ENCODE results near the gene PRRX1. TPM values are rescaled to one million over a fixed set of nuclear protein-coding genes. Genes with fewer than 3 reads are reported as not detected.

Gene PRRX1
- total RNA-seq, 1 experiment from 2014 or later = 4.5 TPM

DNA sequence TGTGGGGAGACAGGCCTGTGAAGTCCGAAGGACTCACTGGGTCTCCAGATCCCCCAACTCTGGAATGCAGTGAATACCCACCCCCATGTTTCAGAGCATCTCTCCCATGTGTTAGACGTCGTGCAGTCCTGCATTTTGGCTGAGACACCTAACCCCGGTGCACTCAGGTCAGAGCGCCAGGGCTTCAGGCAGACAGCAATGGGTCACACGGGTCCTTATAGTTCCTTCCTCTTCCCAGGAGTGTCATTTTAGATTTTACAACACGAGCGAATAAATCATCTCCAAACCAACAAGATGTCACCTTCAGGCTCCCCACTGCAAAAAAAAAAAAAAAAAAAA is 5.1 kb downstream of the PRRX1 start:
- H3K4me3 ChIP-seq (ENCODE audit: low read depth, low read length, poor library complexity, severe bottlenecking) = no peak overlapping the region

DNA sequence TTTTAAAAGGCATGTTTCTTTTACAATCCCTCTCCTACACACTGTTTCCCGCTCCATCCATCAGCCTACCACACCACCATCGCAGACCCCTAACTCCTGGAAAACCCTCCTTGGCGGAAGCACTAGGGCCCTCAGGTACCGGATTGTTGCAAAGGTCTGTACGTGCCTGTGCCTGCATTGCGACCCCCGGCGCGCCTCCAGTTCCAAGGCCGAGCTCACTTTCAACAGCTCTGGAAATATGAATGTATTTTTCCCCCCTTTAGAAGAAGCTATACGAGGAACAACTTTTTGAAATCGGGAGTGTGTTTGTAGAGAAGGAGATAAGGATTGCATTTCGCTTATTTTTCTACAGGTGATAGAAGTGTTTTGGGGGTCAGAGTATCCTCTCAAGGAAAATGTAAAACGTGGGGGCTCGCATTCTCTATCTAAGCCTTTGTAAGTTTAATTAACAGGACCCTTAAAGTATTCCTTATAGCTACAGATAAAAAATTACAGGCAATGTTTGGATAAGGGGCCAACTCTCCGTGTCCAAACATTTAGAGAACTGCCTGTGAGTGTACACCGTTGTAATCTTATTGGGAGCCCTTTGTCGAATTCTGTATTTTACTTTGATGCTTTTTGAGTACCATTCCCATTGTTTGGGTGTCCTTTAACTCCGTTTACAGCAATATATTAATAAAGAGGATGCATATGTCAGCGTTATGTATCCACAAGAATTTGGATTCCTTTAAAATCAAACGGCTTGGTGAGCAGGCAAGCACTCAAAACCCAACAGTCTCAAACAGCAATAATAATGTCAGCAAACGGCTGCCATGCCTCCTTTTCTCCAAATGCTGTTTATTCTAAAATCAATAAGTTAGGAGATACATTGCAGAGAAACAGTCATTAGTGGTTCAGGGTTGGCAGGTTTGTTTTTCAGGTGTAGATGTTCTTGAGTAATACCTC is 5.9 kb downstream of the PRRX1 start:
- ChIA-PET CTCF (no interaction called here), POLR2A (ENCODE audit: low non-redundant PET) (no interaction called here)

More for the DNA sequence above, 5.1 kb downstream of the PRRX1 start:
- ChIA-PET POLR2A (ENCODE audit: low non-redundant PET) (no interaction called here), CTCF (no interaction called here)
- no peak for TF ChIP-seq EZH2 (IDR thresholded peaks at IDR 0.05; ENCODE audit: borderline replicate concordance, low read depth, low read length, poor library complexity, severe bottlenecking)
- TF ChIP-seq, protein P1, sequence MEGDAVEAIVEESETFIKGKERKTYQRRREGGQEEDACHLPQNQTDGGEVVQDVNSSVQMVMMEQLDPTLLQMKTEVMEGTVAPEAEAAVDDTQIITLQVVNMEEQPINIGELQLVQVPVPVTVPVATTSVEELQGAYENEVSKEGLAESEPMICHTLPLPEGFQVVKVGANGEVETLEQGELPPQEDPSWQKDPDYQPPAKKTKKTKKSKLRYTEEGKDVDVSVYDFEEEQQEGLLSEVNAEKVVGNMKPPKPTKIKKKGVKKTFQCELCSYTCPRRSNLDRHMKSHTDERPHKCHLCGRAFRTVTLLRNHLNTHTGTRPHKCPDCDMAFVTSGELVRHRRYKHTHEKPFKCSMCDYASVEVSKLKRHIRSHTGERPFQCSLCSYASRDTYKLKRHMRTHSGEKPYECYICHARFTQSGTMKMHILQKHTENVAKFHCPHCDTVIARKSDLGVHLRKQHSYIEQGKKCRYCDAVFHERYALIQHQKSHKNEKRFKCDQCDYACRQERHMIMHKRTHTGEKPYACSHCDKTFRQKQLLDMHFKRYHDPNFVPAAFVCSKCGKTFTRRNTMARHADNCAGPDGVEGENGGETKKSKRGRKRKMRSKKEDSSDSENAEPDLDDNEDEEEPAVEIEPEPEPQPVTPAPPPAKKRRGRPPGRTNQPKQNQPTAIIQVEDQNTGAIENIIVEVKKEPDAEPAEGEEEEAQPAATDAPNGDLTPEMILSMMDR (conservative IDR thresholded peaks at IDR 0.05; ENCODE audit: low read depth, low read length) = no peak
- intact Hi-C loops (cut with micrococcal nuclease; ENCODE audit: unreplicated experiment) = no loop called here
- no peaks in the 10 kb centered on the region for H3K36me3 ChIP-seq (ENCODE audit: insufficient read depth, low read length, poor library complexity, severe bottlenecking)
- peaks cover 64% of the 10 kb centered on the region for H3K27me3 ChIP-seq (replicated peaks; ENCODE audit: insufficient read depth, low read depth, low read length, poor library complexity)
- no peaks in the 10 kb centered on the region for H3K9me3 ChIP-seq (ENCODE audit: low read depth, low read length, poor library complexity, severe bottlenecking)
- peaks cover 3% of the 10 kb centered on the region for H3K4me1 ChIP-seq (ENCODE audit: insufficient read depth, low read length, poor library complexity, severe bottlenecking)
- no TSS peak for BruUV-seq (replicated peaks)
- no peak for DNase-seq (ENCODE audit: low spot score)
- H3K27ac ChIP-seq (ENCODE audit: low read depth, low read length, poor library complexity, severe bottlenecking) = no peak overlapping the region

DNA sequence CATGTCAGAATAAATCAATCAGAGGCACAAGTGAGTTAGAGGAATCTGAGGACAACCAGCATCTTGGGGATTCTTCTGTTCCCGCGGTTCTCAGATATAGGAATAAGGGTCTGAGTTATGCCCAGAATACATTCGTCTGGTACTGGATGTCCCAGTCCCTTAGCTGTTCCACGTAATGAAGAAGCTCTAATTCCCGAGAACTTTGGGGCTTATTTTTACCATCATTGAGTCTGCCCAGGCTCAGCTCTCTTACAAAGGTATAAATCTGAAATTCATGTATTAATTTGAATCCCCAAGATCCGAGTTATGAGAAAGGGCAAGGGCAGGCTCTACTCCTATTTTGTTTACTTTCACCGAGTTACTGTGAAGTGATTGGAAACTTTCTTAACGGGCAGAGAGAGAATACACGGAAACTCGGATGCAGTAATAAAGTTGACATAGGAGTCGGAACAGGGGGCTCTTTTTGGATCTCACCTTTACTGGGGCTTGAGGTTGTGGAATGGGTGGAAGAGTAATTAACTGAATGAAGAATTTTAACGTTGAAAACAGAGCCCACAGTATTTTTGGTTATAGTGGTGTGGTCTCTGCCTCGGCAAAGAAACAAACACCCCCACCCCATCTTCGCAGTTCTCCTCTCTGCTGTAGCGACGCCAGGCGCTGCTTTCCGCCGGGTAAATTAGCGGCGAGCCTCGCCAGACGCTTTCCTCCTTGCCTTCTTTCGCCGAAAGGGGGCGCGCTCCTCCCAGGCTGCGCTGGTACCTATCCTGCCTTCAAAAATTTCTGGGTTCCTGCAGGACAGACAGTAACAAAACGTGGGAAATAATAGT is 7.1 kb downstream of the PRRX1 start:
- intact Hi-C loops (cut with micrococcal nuclease; ENCODE audit: unreplicated experiment) = no loop called here
- H3K4me1 ChIP-seq (ENCODE audit: insufficient read depth, low read length, poor library complexity, severe bottlenecking) = no peaks in the 10 kb centered on the region
- no peaks in the 10 kb centered on the region for H3K9me3 ChIP-seq (ENCODE audit: low read depth, low read length, poor library complexity, severe bottlenecking)
- H3K27me3 ChIP-seq (replicated peaks; ENCODE audit: insufficient read depth, low read depth, low read length, poor library complexity) = peaks cover 58% of the 10 kb centered on the region
- no peak overlapping the region for H3K27ac ChIP-seq (ENCODE audit: low read depth, low read length, poor library complexity, severe bottlenecking)
- ChIA-PET POLR2A (ENCODE audit: low non-redundant PET) (no interaction called here), CTCF (no interaction called here)
- no TSS peak for BruUV-seq (replicated peaks)
- H3K4me3 ChIP-seq (ENCODE audit: low read depth, low read length, poor library complexity, severe bottlenecking) = no peak overlapping the region
- H3K36me3 ChIP-seq (ENCODE audit: insufficient read depth, low read length, poor library complexity, severe bottlenecking) = no peaks in the 10 kb centered on the region
- no peak for DNase-seq (ENCODE audit: low spot score)
- no peak for TF ChIP-seq EZH2 (IDR thresholded peaks at IDR 0.05; ENCODE audit: borderline replicate concordance, low read depth, low read length, poor library complexity, severe bottlenecking)
- TF ChIP-seq, protein P1 (conservative IDR thresholded peaks at IDR 0.05; ENCODE audit: low read depth, low read length) = no peak

More for the DNA sequence above, 5.9 kb downstream of the PRRX1 start:
- Histone ChIP-seq H3K27ac (ENCODE audit: low read depth, low read length, poor library complexity, severe bottlenecking) (no peak overlapping the region), H3K36me3 (ENCODE audit: insufficient read depth, low read length, poor library complexity, severe bottlenecking) (no peaks in the 10 kb centered on the region), H3K27me3 (replicated peaks; ENCODE audit: insufficient read depth, low read depth, low read length, poor library complexity) (peaks cover 64% of the 10 kb centered on the region), H3K9me3 (ENCODE audit: low read depth, low read length, poor library complexity, severe bottlenecking) (no peaks in the 10 kb centered on the region), H3K4me3 (ENCODE audit: low read depth, low read length, poor library complexity, severe bottlenecking) (no peak overlapping the region), H3K4me1 (ENCODE audit: insufficient read depth, low read length, poor library complexity, severe bottlenecking) (no peaks in the 10 kb centered on the region)
- DNase-seq (ENCODE audit: low spot score) = no peak
- TF ChIP-seq EZH2 (IDR thresholded peaks at IDR 0.05; ENCODE audit: borderline replicate concordance, low read depth, low read length, poor library complexity, severe bottlenecking) = no peak
- TF ChIP-seq, protein P1 (conservative IDR thresholded peaks at IDR 0.05; ENCODE audit: low read depth, low read length) = no peak
- intact Hi-C loops (cut with micrococcal nuclease; ENCODE audit: unreplicated experiment) = no loop called here
- no TSS peak for BruUV-seq (replicated peaks)
